ENCODE results near the gene MAJIN.
"Not testable (repeated sequence)": the region's sequence is repeated elsewhere in the genome, so short reads cannot be mapped to it uniquely, and the experiment has no call there.

The MAJIN gene

DNA sequence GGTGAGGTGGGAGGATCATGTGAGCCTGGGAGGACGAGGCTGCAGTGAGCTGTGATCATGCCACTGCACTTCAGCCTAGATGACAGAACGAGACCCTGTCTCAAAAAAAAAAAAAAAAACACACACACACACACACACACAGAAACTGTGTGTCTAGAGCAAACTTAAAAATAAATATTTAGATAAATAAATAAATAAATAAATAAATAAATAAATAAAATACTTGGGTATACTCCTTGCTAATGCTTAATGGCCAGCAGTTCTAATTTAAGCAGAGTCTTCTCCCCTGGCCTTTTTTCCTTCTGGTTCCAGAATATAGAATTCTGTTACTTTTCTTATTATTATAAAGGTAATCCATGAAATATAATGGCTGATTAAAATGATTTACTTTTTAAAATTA is 37.0 kb upstream of the MAJIN start:
- H3K27me3 ChIP-seq (ENCODE audit: low read length), result no peaks in the 10 kb centered on the region
- no peak overlapping the region for H3K4me2 ChIP-seq (ENCODE audit: low read depth, low read length, poor library complexity, severe bottlenecking)
- no peaks in the 10 kb centered on the region for H4K20me1 ChIP-seq (ENCODE audit: low read depth, low read length)
- H3K36me3 ChIP-seq (ENCODE audit: low read length), result no peaks in the 10 kb centered on the region
- H3F3A ChIP-seq (ENCODE audit: insufficient read depth), result 0 out of 2 replicates have a peak, but pooled peaks cover 4% of the 10 kb centered on the region
- no peak overlapping the region for H3K9ac ChIP-seq (ENCODE audit: low read length)
- no peaks in the 10 kb centered on the region for H3K9me3 ChIP-seq (ENCODE audit: insufficient read depth, low read length)
- no peaks in the 10 kb centered on the region for H3K9me2 ChIP-seq (replicated peaks; ENCODE audit: insufficient read depth, low read length)
- no peak overlapping the region for H3K27ac ChIP-seq (ENCODE audit: low read depth, low read length)
- H2AFZ ChIP-seq (ENCODE audit: low read depth, low read length, severe bottlenecking), result no peak overlapping the region
- H3K79me2 ChIP-seq (ENCODE audit: insufficient read depth, low read length), result no peaks in the 10 kb centered on the region
- H3K4me3 ChIP-seq (ENCODE audit: insufficient read depth, low read length, poor library complexity, severe bottlenecking), result no peak overlapping the region
- TF ChIP-seq, protein P1, sequence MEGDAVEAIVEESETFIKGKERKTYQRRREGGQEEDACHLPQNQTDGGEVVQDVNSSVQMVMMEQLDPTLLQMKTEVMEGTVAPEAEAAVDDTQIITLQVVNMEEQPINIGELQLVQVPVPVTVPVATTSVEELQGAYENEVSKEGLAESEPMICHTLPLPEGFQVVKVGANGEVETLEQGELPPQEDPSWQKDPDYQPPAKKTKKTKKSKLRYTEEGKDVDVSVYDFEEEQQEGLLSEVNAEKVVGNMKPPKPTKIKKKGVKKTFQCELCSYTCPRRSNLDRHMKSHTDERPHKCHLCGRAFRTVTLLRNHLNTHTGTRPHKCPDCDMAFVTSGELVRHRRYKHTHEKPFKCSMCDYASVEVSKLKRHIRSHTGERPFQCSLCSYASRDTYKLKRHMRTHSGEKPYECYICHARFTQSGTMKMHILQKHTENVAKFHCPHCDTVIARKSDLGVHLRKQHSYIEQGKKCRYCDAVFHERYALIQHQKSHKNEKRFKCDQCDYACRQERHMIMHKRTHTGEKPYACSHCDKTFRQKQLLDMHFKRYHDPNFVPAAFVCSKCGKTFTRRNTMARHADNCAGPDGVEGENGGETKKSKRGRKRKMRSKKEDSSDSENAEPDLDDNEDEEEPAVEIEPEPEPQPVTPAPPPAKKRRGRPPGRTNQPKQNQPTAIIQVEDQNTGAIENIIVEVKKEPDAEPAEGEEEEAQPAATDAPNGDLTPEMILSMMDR (IDR thresholded peaks at IDR 0.05; ENCODE audit: insufficient read depth, low read length, poor library complexity, severe bottlenecking), result no peak
- no peak for TF ChIP-seq EZH2phosphoT487 (conservative IDR thresholded peaks at IDR 0.05; ENCODE audit: low read length)

GRCh38 chr11:65008016-65008415 is 36.1 kb upstream of the MAJIN start:
- H4K20me1 ChIP-seq (ENCODE audit: low read depth, low read length), result no peaks in the 10 kb centered on the region
- H3K27ac ChIP-seq (ENCODE audit: low read depth, low read length), result no peak overlapping the region
- no peaks in the 10 kb centered on the region for H3K36me3 ChIP-seq (ENCODE audit: low read length)
- H3K4me2 ChIP-seq (ENCODE audit: low read depth, low read length, poor library complexity, severe bottlenecking), result no peak overlapping the region
- H3K4me3 ChIP-seq (ENCODE audit: insufficient read depth, low read length, poor library complexity, severe bottlenecking), result no peak overlapping the region
- H3K27me3 ChIP-seq (ENCODE audit: low read length), result no peaks in the 10 kb centered on the region
- no peak overlapping the region for H3K9ac ChIP-seq (ENCODE audit: low read length)
- no peak overlapping the region for H2AFZ ChIP-seq (ENCODE audit: low read depth, low read length, severe bottlenecking)
- H3K9me2 ChIP-seq (replicated peaks; ENCODE audit: insufficient read depth, low read length), result no peaks in the 10 kb centered on the region
- H3K79me2 ChIP-seq (ENCODE audit: insufficient read depth, low read length), result no peaks in the 10 kb centered on the region
- H3K9me3 ChIP-seq (ENCODE audit: insufficient read depth, low read length), result no peaks in the 10 kb centered on the region
- no peak for TF ChIP-seq EZH2phosphoT487 (conservative IDR thresholded peaks at IDR 0.05; ENCODE audit: low read length)
- no peaks in the 10 kb centered on the region for H3F3A ChIP-seq (ENCODE audit: insufficient read depth)

DNA sequence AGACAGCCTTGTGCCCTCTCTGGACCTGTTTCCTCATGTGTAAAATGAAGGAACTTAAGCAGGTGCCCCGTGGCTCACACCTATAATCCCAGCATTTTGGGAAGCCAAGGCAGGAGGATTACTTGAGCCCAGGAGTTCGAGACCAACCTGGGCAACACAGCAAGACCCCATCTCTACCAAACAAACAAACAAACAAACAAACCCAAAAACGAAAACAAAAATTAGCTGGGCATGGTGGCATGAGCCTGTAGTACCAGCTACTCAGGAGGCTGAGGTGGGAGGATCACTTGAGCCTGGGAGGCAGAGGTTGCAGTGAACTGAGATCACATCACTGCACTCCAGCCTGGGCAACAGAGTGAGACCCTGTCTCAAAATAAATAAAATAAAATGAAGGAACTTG is 32.1 kb upstream of the MAJIN start:
- H3K9me3 ChIP-seq (ENCODE audit: insufficient read depth, low read length); H3K36me3 ChIP-seq (ENCODE audit: low read length); H4K20me1 ChIP-seq (ENCODE audit: low read depth, low read length); H3K27ac ChIP-seq (ENCODE audit: low read depth, low read length); H3K9me2 ChIP-seq (replicated peaks; ENCODE audit: insufficient read depth, low read length); H3K27me3 ChIP-seq (ENCODE audit: low read length); H3K4me3 ChIP-seq (ENCODE audit: insufficient read depth, low read length, poor library complexity, severe bottlenecking); H3K79me2 ChIP-seq (ENCODE audit: insufficient read depth, low read length); H3F3A ChIP-seq (ENCODE audit: insufficient read depth); H3K9ac ChIP-seq (ENCODE audit: low read length); H3K4me2 ChIP-seq (ENCODE audit: low read depth, low read length, poor library complexity, severe bottlenecking); H2AFZ ChIP-seq (ENCODE audit: low read depth, low read length, severe bottlenecking): not testable (repeated sequence)

DNA sequence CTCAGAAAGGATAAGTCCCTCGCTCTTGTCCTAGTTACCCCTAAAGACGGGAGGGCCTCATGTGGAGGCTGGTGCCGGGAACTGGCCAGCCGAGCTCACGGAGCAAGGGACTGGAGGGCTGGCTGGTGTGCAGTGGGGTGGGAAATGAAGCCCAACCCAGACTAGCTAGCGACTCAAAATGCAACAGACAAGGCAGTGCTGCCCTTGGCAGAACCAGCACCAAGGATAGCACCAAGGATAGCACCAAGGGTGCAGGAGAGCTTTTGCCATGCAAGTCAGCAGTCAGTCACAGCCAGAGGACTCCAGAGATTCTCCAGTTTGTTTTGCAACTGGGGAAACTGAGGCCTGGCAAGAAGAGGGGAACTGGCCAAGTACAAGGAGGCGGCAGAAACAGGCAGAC is 31.4 kb upstream of the MAJIN start:
- Histone ChIP-seq H4K20me1 (ENCODE audit: low read depth, low read length) (no peaks in the 10 kb centered on the region), H3K9ac (ENCODE audit: low read length) (no peak overlapping the region), H3K79me2 (ENCODE audit: insufficient read depth, low read length) (no peaks in the 10 kb centered on the region), H3K36me3 (ENCODE audit: low read length) (no peaks in the 10 kb centered on the region), H3K27ac (ENCODE audit: low read depth, low read length) (no peak overlapping the region), H3K4me3 (ENCODE audit: insufficient read depth, low read length, poor library complexity, severe bottlenecking) (no peak overlapping the region), H3K4me2 (ENCODE audit: low read depth, low read length, poor library complexity, severe bottlenecking) (no peak overlapping the region), H3K9me2 (replicated peaks; ENCODE audit: insufficient read depth, low read length) (no peaks in the 10 kb centered on the region), H3K9me3 (ENCODE audit: insufficient read depth, low read length) (no peaks in the 10 kb centered on the region), H3F3A (ENCODE audit: insufficient read depth) (no peaks in the 10 kb centered on the region), H2AFZ (ENCODE audit: low read depth, low read length, severe bottlenecking) (no peak overlapping the region), H3K27me3 (ENCODE audit: low read length) (no peaks in the 10 kb centered on the region)
- TF ChIP-seq, protein P1 (IDR thresholded peaks at IDR 0.05; ENCODE audit: insufficient read depth, low read length, poor library complexity, severe bottlenecking), result no peak
- TF ChIP-seq EZH2phosphoT487 (conservative IDR thresholded peaks at IDR 0.05; ENCODE audit: low read length), result no peak
